IMR-90 (cell line): ENCODE results near the gene NR6A1. TPM values are rescaled to one million over a fixed set of nuclear protein-coding genes. Genes with fewer than 3 reads are reported as not detected.

Experiments used
- ATAC-seq: fragments of 200-7000 bp; cut with Tn5 transposase; 2 replicates; pipeline ENCODE4 v1.9.1; 2020; ENCODE audit warnings: low read depth, mild to moderate bottlenecking, moderate library complexity
- BruUV-seq: library from RNA; stranded (reverse); fragments of 400-500 nt; replicated peaks from 2 replicates; lab custom pipeline; 2021; lab: Mats Ljungman, UMichigan
- CTCF ChIA-PET: fragments of 300-600 bp; formaldehyde crosslinking; extraction: SDS; loops from one replicate; lab custom pipeline; 2021; ENCODE audit warnings: antibody characterized with exemption; lab: Yijun Ruan, JAX
- POLR2A ChIA-PET: fragments of 300-600 bp; sonication (Branson Sonifier 250); formaldehyde crosslinking; loops from one replicate; lab custom pipeline; 2022; ENCODE audit warnings: antibody characterized with exemption; ENCODE audit not compliant: unreplicated experiment; lab: Charles Lee
- DNase-seq: peaks from one replicate; pipeline ENCODE4 v3.0.0; 2013
- H2AFZ ChIP-seq: replicated peaks from 2 replicates; pipeline ENCODE3; 2013; ENCODE audit warnings: low read length, mild to moderate bottlenecking; ENCODE audit not compliant: poor library complexity
- H2AK5ac ChIP-seq: 2 replicates; pipeline ENCODE4 v1.6.1; 2013; ENCODE audit warnings: low read depth, low read length, inconsistent platforms
- H2AK9ac ChIP-seq: replicated peaks from 2 replicates; pipeline ENCODE3; 2013; ENCODE audit warnings: mild to moderate bottlenecking, low read depth, low read length, moderate library complexity; ENCODE audit not compliant: poor library complexity
- H2BK120ac ChIP-seq: 2 replicates; pipeline ENCODE4 v1.6.1; 2013; ENCODE audit warnings: low read depth, low read length, inconsistent platforms
- H2BK15ac ChIP-seq: 3 replicates; pipeline ENCODE4 v1.6.1; 2013; ENCODE audit warnings: low read depth, low read length, inconsistent platforms
- H2BK20ac ChIP-seq: 2 replicates; pipeline ENCODE4 v1.6.1; 2013; ENCODE audit warnings: low read depth, mild to moderate bottlenecking, inconsistent platforms, low read length, moderate library complexity
- H2BK5ac ChIP-seq: 2 replicates; pipeline ENCODE4 v1.6.1; 2013; ENCODE audit warnings: mild to moderate bottlenecking, low read depth, low read length, inconsistent platforms; ENCODE audit not compliant: poor library complexity, severe bottlenecking
- H3K14ac ChIP-seq: replicated peaks from 2 replicates; pipeline ENCODE4 v1.6.1; 2013; ENCODE audit warnings: low read depth, low read length, inconsistent platforms
- H3K18ac ChIP-seq: 2 replicates; pipeline ENCODE4 v1.6.1; 2013; ENCODE audit warnings: low read depth, low read length, control low read depth
- H3K23ac ChIP-seq: 2 replicates; pipeline ENCODE4 v1.6.1; 2013; ENCODE audit warnings: low read depth, low read length, inconsistent platforms
- H3K27ac ChIP-seq: 2 replicates; pipeline ENCODE4 v1.5.1; 2013; ENCODE audit warnings: mild to moderate bottlenecking, control low read depth, low read length; ENCODE audit not compliant: insufficient read depth
- H3K27me3 ChIP-seq: 2 replicates; pipeline ENCODE4 v1.6.1; 2013; ENCODE audit warnings: low read length; ENCODE audit not compliant: control insufficient read depth, insufficient read depth
- H3K36me3 ChIP-seq: 2 replicates; pipeline ENCODE4 v1.6.1; 2013; ENCODE audit warnings: low read length, mixed read lengths; ENCODE audit not compliant: control insufficient read depth, insufficient read depth
- H3K4ac ChIP-seq: 2 replicates; pipeline ENCODE4 v1.6.1; 2013; ENCODE audit warnings: low read depth, low read length, inconsistent platforms
- H3K4me1 ChIP-seq: 2 replicates; pipeline ENCODE4 v1.6.1; 2013; ENCODE audit warnings: low read length, mixed read lengths; ENCODE audit not compliant: control insufficient read depth, insufficient read depth
- H3K4me2 ChIP-seq: 2 replicates; pipeline ENCODE4 v1.6.1; 2013; ENCODE audit warnings: low read depth, mild to moderate bottlenecking, control low read depth, low read length, moderate library complexity
- H3K4me3 ChIP-seq: 2 replicates; pipeline ENCODE4 v1.5.1; 2013; ENCODE audit warnings: low read depth, mild to moderate bottlenecking, control low read depth, low read length, moderate library complexity; ENCODE audit not compliant: insufficient read depth
- H3K56ac ChIP-seq: 2 replicates; pipeline ENCODE4 v1.6.1; 2013; ENCODE audit warnings: low read length, inconsistent platforms; ENCODE audit not compliant: insufficient read depth; ENCODE audit errors: extremely low read depth
- H3K79me1 ChIP-seq, 2 experiments: 2 replicates each; pipeline ENCODE4 v1.6.1; 2013; ENCODE audit warnings: low read length in 2 of 2, inconsistent platforms in 1 of 2, low read depth in 1 of 2
- H3K9ac ChIP-seq: 2 replicates; pipeline ENCODE4 v1.6.1; 2013; ENCODE audit warnings: low read depth, low read length, control low read depth
- H3K9me1 ChIP-seq: 2 replicates; pipeline ENCODE4 v1.6.1; 2013; ENCODE audit warnings: low read length, inconsistent platforms; ENCODE audit not compliant: insufficient read depth
- H3K9me3 ChIP-seq: 2 replicates; pipeline ENCODE4 v1.6.1; 2013; ENCODE audit warnings: low read length; ENCODE audit not compliant: control insufficient read depth, insufficient read depth
- H4K20me1 ChIP-seq: 2 replicates; pipeline ENCODE4 v1.6.1; 2013; ENCODE audit warnings: low read length, inconsistent platforms; ENCODE audit not compliant: insufficient read depth
- H4K5ac ChIP-seq: 2 replicates; pipeline ENCODE4 v1.6.1; 2013; ENCODE audit warnings: mild to moderate bottlenecking, low read depth, low read length, control low read depth
- H4K8ac ChIP-seq, 2 experiments: 2 replicates each; pipeline ENCODE4 v1.6.1; 2013; ENCODE audit warnings: low read depth in 2 of 2, low read length in 2 of 2, control low read depth in 1 of 2, inconsistent platforms in 1 of 2
- H4K91ac ChIP-seq: 2 replicates; pipeline ENCODE4 v1.6.1; 2013; ENCODE audit warnings: low read depth, low read length, inconsistent platforms; ENCODE audit not compliant: insufficient read depth
- CHD1 ChIP-seq: IDR thresholded peaks from 2 replicates; pipeline ENCODE4 v1.6.1; 2012; ENCODE audit warnings: low read depth, low read length, improper control_type of control experiment
- CTCF ChIP-seq: conservative IDR thresholded peaks from 2 replicates; pipeline ENCODE4 v1.5.1; 2012; ENCODE audit warnings: mild to moderate bottlenecking, low read depth, low read length, improper control_type of control experiment
- ELK1 ChIP-seq: fragments of 150-350 bp; IDR thresholded peaks from 2 replicates; pipeline ENCODE4 v1.6.1; 2016; ENCODE audit warnings: low read depth, mild to moderate bottlenecking, low read length, moderate library complexity, borderline replicate concordance
- MAZ ChIP-seq: IDR thresholded peaks from 2 replicates; pipeline ENCODE4 v1.6.1; 2012; ENCODE audit warnings: low read depth, mild to moderate bottlenecking, low read length, improper control_type of control experiment, moderate library complexity, borderline replicate concordance
- NFE2L2 ChIP-seq: fragments of 150-350 bp; IDR thresholded peaks from 2 replicates; pipeline ENCODE4 v1.6.1; 2016; ENCODE audit warnings: low read depth, mild to moderate bottlenecking, low read length
- POLR2A ChIP-seq: IDR thresholded peaks from 2 replicates; pipeline ENCODE4 v1.6.1; 2012; ENCODE audit warnings: mild to moderate bottlenecking, low read depth, low read length
- RAD21 ChIP-seq: IDR thresholded peaks from 2 replicates; pipeline ENCODE4 v1.6.1; 2012; ENCODE audit warnings: low read length, improper control_type of control experiment
- RCOR1 ChIP-seq: IDR thresholded peaks from 2 replicates; pipeline ENCODE4 v1.6.1; 2012; ENCODE audit warnings: mild to moderate bottlenecking, low read length, improper control_type of control experiment; ENCODE audit not compliant: insufficient replicate concordance
- RFX5 ChIP-seq: IDR thresholded peaks from 2 replicates; pipeline ENCODE4 v1.8.0; 2012; ENCODE audit warnings: low read depth, mild to moderate bottlenecking, low read length, moderate library complexity
- SMC3 ChIP-seq: fragments of 150-350 bp; IDR thresholded peaks from 2 replicates; pipeline ENCODE4 v1.6.1; 2016; ENCODE audit warnings: low read depth, mild to moderate bottlenecking, antibody characterized with exemption, low read length, moderate library complexity
- USF2 ChIP-seq: fragments of 150-350 bp; IDR thresholded peaks from 2 replicates; pipeline ENCODE4 v1.6.1; 2017; ENCODE audit warnings: mild to moderate bottlenecking, antibody characterized with exemption, low read length, low read depth
- WGBS, 2 experiments: methylation state at CpG; one replicate each; pipeline versions ENCODE4 v1.1.5 to v1.1.7; 2013; ENCODE audit warnings: missing lambda C conversion rate in 2 of 2; ENCODE audit not compliant: insufficient read length in 1 of 2; ENCODE audit errors: extremely low coverage in 2 of 2; 5-methylcytosine and 5-hydroxymethylcytosine counted together
- dilution Hi-C: fragments of 300-500 bp; cut with HindIII; formaldehyde crosslinking; loops from one replicate; pipeline ENCODE4 v1.14.3; 2018; ENCODE audit warnings: low sequenced_read_pairs; ENCODE audit not compliant: unreplicated experiment
- in situ Hi-C: fragments of 300-500 bp; cut with MboI; formaldehyde crosslinking; loops from 3 replicates; pipeline ENCODE4 v1.14.3; 2019; ENCODE audit warnings: low sequenced_read_pairs, inconsistent platforms, mixed read lengths
- intact Hi-C: fragments of 100-400 bp; cut with micrococcal nuclease; formaldehyde crosslinking; loops from 2 replicates; pipeline ENCODE4 v1.10.0; 2022
- polyA plus RNA-seq, 3 experiments: library from polyadenylated mRNA; depleted of rRNA; stranded (reverse); fragments of >200 nt; gene quantifications; 2 replicates each; pipeline ENCODE4 v1.2.3, GENCODE V29; 2012; ENCODE audit warnings: low replicate concordance in 1 of 3
- total RNA-seq: library from RNA; depleted of rRNA; stranded (reverse); fragments of >200 nt; gene quantifications from 2 replicates; pipeline ENCODE4 v1.2.3, GENCODE V29; 2012

Gene NR6A1
- total and polyA plus RNA-seq, 2 of the 4 experiments (the other 2 are of a cell fraction), result 0.14 to 0.36 TPM

GRCh38 chr9:124759327-124759726, 11.8 kb downstream of the NR6A1 start:
- in situ Hi-C loops (loop anchor here (10.0 kb wide), 1 partner anchor 345 kb away; the partner anchor contains the start of gene PSMB7), dilution Hi-C loops (no loop called here), intact Hi-C loops (no loop called here)
- Histone ChIP-seq H3K4ac (no peak overlapping the region), H2BK120ac (no peak overlapping the region), H4K8ac (no peak overlapping the region), H3K4me3 (no peak overlapping the region), H3K27me3 (peaks cover 60% of the 10 kb centered on the region), H3K14ac (no peak overlapping the region), H3K23ac (no peak overlapping the region), H2BK15ac (no peak overlapping the region), H4K5ac (no peak overlapping the region), H3K18ac (no peak overlapping the region), H3K27ac (no peak overlapping the region), H3K9me1 (no peaks in the 10 kb centered on the region), H2AK9ac (no peak overlapping the region), H2BK5ac (no peak overlapping the region), H4K91ac (no peak overlapping the region), H3K4me2 (no peak overlapping the region), H3K9ac (no peak overlapping the region), H2AFZ (no peak overlapping the region), H3K4me1 (peaks cover 1% of the 10 kb centered on the region; the same call in 1 of the 2 replicates), H3K9me3 (no peaks in the 10 kb centered on the region), H3K79me1 (no peaks in the 10 kb centered on the region), H4K20me1 (no peaks in the 10 kb centered on the region), H2AK5ac (no peak overlapping the region), H2BK20ac (no peak overlapping the region), H3K36me3 (no peaks in the 10 kb centered on the region), H3K56ac (no peak overlapping the region)
- CTCF ChIA-PET, result interaction anchor here (1.5 kb wide), 1 partner anchor 10 kb away, joined by 3 read pairs; no protein-coding TSS in a partner anchor
- POLR2A ChIA-PET, result no interaction called here
- TF ChIP-seq ELK1 (no peak), RAD21 (no peak), MAZ (no peak), CTCF (no peak), POLR2A (no peak), RCOR1 (no peak), SMC3 (no peak), CHD1 (no peak), USF2 (no peak), NFE2L2 (no peak), RFX5 (no peak)
- DNase-seq, result no peak
- WGBS, 2 experiments, result 86% methylated on average over 2 of the region's 2 CpGs; no CpG with 5 or more reads in 1 of the 2 experiments
- no TSS peak for BruUV-seq
- ATAC-seq, result no peak
